Measurements from ENCODE around the gene PIK3AP1.

DNA sequence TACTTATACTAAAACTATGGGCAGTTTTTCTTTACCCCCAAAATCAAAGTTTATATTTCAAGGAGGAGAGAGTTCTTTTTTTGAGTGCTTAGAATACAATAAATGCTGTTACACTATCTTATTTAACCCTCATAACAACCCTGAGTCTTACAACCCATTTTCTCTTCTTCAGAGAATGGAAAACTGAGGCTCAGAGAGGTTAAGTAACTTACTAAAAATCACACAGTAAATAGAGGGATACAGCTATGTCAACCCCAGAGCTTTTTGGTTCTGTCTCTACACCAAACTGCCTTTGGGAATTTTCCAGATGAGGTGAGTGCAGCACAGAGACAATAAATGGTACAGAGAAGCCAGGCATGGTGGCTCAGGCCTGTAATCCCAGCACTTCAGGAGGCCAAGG, 25.6 kb upstream of the PIK3AP1 start:
- TF ChIP-seq POLR2A (IDR thresholded peaks at IDR 0.05), result no peak
- TF ChIP-seq, protein P1, sequence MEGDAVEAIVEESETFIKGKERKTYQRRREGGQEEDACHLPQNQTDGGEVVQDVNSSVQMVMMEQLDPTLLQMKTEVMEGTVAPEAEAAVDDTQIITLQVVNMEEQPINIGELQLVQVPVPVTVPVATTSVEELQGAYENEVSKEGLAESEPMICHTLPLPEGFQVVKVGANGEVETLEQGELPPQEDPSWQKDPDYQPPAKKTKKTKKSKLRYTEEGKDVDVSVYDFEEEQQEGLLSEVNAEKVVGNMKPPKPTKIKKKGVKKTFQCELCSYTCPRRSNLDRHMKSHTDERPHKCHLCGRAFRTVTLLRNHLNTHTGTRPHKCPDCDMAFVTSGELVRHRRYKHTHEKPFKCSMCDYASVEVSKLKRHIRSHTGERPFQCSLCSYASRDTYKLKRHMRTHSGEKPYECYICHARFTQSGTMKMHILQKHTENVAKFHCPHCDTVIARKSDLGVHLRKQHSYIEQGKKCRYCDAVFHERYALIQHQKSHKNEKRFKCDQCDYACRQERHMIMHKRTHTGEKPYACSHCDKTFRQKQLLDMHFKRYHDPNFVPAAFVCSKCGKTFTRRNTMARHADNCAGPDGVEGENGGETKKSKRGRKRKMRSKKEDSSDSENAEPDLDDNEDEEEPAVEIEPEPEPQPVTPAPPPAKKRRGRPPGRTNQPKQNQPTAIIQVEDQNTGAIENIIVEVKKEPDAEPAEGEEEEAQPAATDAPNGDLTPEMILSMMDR (IDR thresholded peaks at IDR 0.05), result no peak
- TF ChIP-seq POLR2AphosphoS5 (IDR thresholded peaks at IDR 0.05; ENCODE audit: insufficient read depth in 1 of 2, low read depth in 1 of 2), result no peak
